ENCODE data around the gene STAT3.

DNA sequence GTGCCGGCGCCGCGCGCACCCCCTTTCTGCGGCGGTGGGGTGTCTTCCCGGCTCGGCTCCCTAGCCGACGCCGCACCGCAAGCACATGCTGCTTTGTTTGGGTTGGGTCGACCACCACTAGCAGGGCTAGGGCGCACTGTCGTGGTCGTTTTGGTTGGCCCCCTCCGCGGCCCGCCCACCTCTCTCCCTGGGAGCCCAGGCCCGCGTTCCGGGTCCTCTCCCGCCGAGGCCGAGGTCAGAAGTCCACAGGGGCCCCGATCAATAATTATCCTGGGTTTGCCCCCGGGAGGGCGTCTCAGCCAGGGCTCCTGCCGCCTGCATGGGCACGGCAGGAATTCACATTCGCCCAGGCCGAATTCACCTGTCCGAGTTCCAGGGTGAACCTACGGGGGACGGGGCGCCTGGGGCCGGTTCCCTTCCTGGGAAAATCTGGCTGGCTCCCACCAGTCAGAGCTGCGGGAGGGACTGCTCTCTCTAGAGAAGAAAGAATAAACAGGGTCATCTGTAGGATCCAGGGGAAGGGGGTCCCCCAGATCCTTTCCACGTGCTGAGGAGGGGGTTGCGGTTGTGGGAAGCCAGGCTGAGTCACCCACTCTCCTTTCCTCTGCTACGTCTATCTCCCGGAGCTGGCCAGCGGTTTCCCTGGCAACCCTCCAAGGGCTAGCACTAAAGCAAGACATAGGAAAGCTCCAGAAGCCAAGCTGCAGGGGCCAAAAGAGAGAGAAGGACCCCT is 111.5 kb downstream of the STAT3 start:
- TF ChIP-seq, protein P1, sequence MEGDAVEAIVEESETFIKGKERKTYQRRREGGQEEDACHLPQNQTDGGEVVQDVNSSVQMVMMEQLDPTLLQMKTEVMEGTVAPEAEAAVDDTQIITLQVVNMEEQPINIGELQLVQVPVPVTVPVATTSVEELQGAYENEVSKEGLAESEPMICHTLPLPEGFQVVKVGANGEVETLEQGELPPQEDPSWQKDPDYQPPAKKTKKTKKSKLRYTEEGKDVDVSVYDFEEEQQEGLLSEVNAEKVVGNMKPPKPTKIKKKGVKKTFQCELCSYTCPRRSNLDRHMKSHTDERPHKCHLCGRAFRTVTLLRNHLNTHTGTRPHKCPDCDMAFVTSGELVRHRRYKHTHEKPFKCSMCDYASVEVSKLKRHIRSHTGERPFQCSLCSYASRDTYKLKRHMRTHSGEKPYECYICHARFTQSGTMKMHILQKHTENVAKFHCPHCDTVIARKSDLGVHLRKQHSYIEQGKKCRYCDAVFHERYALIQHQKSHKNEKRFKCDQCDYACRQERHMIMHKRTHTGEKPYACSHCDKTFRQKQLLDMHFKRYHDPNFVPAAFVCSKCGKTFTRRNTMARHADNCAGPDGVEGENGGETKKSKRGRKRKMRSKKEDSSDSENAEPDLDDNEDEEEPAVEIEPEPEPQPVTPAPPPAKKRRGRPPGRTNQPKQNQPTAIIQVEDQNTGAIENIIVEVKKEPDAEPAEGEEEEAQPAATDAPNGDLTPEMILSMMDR (IDR thresholded peaks at IDR 0.05; ENCODE audit: insufficient read depth, low read length, poor library complexity, severe bottlenecking) = no peak
- TF ChIP-seq EZH2phosphoT487 (conservative IDR thresholded peaks at IDR 0.05; ENCODE audit: low read length) = no peak

Data from SU-DHL-6 (cell line).